Testis (tissue), 3 donors: ENCODE data around the gene MST1R. TPM values are rescaled to one million over a fixed set of nuclear protein-coding genes. Genes with fewer than 3 reads are reported as not detected.

Experiments
- DNase-seq: peaks from one replicate; pipeline ENCODE4 v3.0.0-alpha.2; 2019
- H3K27ac ChIP-seq, 2 donors: fragments of 200-600 bp; sonication (generic); one replicate each; pipeline ENCODE4 v1.5.1; 2019
- H3K27me3 ChIP-seq: fragments of 200-600 bp; sonication (generic); one replicate; pipeline ENCODE4 v1.5.1; 2019
- H3K36me3 ChIP-seq: fragments of 200-600 bp; sonication (generic); one replicate; pipeline ENCODE4 v1.5.1; 2017; ENCODE audit warnings: low read depth; ENCODE audit errors: missing control alignments
- H3K4me1 ChIP-seq: fragments of 200-600 bp; sonication (generic); one replicate; pipeline ENCODE4 v1.5.1; 2019
- H3K4me3 ChIP-seq, 2 donors: fragments of 200-600 bp; sonication (generic); one replicate each; pipeline ENCODE4 v1.5.1; 2017 to 2019
- H3K9me3 ChIP-seq: fragments of 200-600 bp; sonication (generic); one replicate; pipeline ENCODE4 v1.5.1; 2017
- CTCF ChIP-seq, 3 experiments: fragments of 450-650 bp in 2 of 3; fragments of 200-600 bp in 1 of 3; sonication (generic) in 1 of 3; IDR thresholded peaks; one replicate each; pipeline ENCODE4 v1.5.1; 2016 to 2019; ENCODE audit warnings: antibody characterized with exemption in 3 of 3, mild to moderate bottlenecking in 2 of 3, moderate library complexity in 1 of 3
- POLR2A ChIP-seq: fragments of 450-650 bp; IDR thresholded peaks from one replicate; pipeline ENCODE4 v1.6.1; 2017; ENCODE audit warnings: antibody characterized with exemption, mild to moderate bottlenecking, moderate library complexity
- WGBS, 2 donors: methylation state at CpG; one replicate each; pipeline ENCODE4 v1.1.5; 2018; 5-methylcytosine and 5-hydroxymethylcytosine counted together
- intact Hi-C: fragments of 100-400 bp; cut with DNase I; formaldehyde crosslinking; loops from one replicate; pipeline ENCODE4 v1.15.1; 2023; ENCODE audit warnings: low total_unique reads
- polyA plus RNA-seq: library from polyadenylated mRNA; stranded (reverse); fragments of 350-450 nt; fragmentation: Illumina TruSeq; extraction: RNeasy Lipid Tissue Mini Kit (QIAGEN cat#74804); gene quantifications from one replicate; pipeline ENCODE4 v1.2.3, GENCODE V29; 2014; ENCODE audit warnings: low read depth, low replicate concordance; ENCODE audit not compliant: insufficient read depth
- total RNA-seq, 2 donors: library from RNA; depleted of rRNA; stranded (reverse); fragments of >200 nt; gene quantifications; one replicate each; pipeline ENCODE4 v1.2.3, GENCODE V29; 2016

Gene MST1R
- total and polyA plus RNA-seq, 3 donors from 2014 or later = 7.6 to 15.9 (median 11.2) TPM

GRCh38 chr3:49896345-49896744, 7.3 kb downstream of the MST1R start:
- TF ChIP-seq POLR2A = no peak
- no peak for TF ChIP-seq CTCF (IDR thresholded peaks at IDR 0.05)
- no peaks in the 10 kb centered on the region for H3K4me1 ChIP-seq
- no peaks in the 10 kb centered on the region for H3K36me3 ChIP-seq
- no peaks in the 10 kb centered on the region for H3K27me3 ChIP-seq
- H3K4me3 ChIP-seq = no peak overlapping the region
- DNase-seq = no peak
- intact Hi-C loops = no loop called here
- WGBS, 2 donors = 70 to 94% methylated on average over 3 to 5 of the region's 5 CpGs
- no peaks in the 10 kb centered on the region for H3K9me3 ChIP-seq
- H3K27ac ChIP-seq = no peak overlapping the region

GRCh38 chr3:49895791-49896190, 7.9 kb downstream of the MST1R start:
- H3K4me3 ChIP-seq = no peak overlapping the region
- no peaks in the 10 kb centered on the region for H3K27me3 ChIP-seq
- 97 to 98% methylated on average over 6 to 9 of the region's 9 CpGs for WGBS, 2 donors
- intact Hi-C loops = no loop called here
- H3K36me3 ChIP-seq = no peaks in the 10 kb centered on the region
- TF ChIP-seq POLR2A (no peak), CTCF (IDR thresholded peaks at IDR 0.05) (no peak)
- no peak overlapping the region for H3K27ac ChIP-seq
- no peaks in the 10 kb centered on the region for H3K4me1 ChIP-seq
- DNase-seq = no peak
- no peaks in the 10 kb centered on the region for H3K9me3 ChIP-seq

GRCh38 chr3:49889296-49889695, 14.4 kb downstream of the MST1R start:
- WGBS, 2 donors = 81 to 82% methylated on average over 10 of the region's 10 CpGs
- Histone ChIP-seq H3K4me1 (no peaks in the 10 kb centered on the region), H3K27me3 (no peaks in the 10 kb centered on the region), H3K4me3 (no peak overlapping the region), H3K36me3 (no peaks in the 10 kb centered on the region), H3K9me3 (no peaks in the 10 kb centered on the region), H3K27ac (no peak overlapping the region)
- intact Hi-C loops = no loop called here
- TF ChIP-seq POLR2A = no peak
- TF ChIP-seq CTCF (IDR thresholded peaks at IDR 0.05) = no peak
- DNase-seq = no peak

- no peaks in the 10 kb centered on the region for H3K9me3 ChIP-seq
- no peak overlapping the region for H3K27ac ChIP-seq
- no peaks in the 10 kb centered on the region for H3K4me1 ChIP-seq
- no peak for DNase-seq
- no peaks in the 10 kb centered on the region for H3K27me3 ChIP-seq
- TF ChIP-seq CTCF (IDR thresholded peaks at IDR 0.05) (no peak), POLR2A (no peak)
- no peaks in the 10 kb centered on the region for H3K36me3 ChIP-seq
- no peak overlapping the region for H3K4me3 ChIP-seq
- intact Hi-C loops = no loop called here
These were observed 16.8 kb downstream of the MST1R start for GRCh38 chr3:49886922-49887265.

- TF ChIP-seq POLR2A (no peak), CTCF (IDR thresholded peaks at IDR 0.05) (no peak)
- Histone ChIP-seq H3K27me3 (no peaks in the 10 kb centered on the region), H3K27ac (no peak overlapping the region), H3K36me3 (no peaks in the 10 kb centered on the region), H3K9me3 (no peaks in the 10 kb centered on the region), H3K4me1 (peaks cover 4% of the 10 kb centered on the region), H3K4me3 (no peak overlapping the region)
- WGBS, 2 donors = 82 to 96% methylated on average over 2 to 4 of the region's 4 CpGs
- DNase-seq = no peak
- intact Hi-C loops = no loop called here
These were observed 19.7 kb downstream of the MST1R start for GRCh38 chr3:49883998-49884397.
